ENCODE data around the gene ERCC2.
A peak's percentile ranks its signal among the peaks of the same experiment; 100 is the strongest.

The ERCC2 gene

DNA sequence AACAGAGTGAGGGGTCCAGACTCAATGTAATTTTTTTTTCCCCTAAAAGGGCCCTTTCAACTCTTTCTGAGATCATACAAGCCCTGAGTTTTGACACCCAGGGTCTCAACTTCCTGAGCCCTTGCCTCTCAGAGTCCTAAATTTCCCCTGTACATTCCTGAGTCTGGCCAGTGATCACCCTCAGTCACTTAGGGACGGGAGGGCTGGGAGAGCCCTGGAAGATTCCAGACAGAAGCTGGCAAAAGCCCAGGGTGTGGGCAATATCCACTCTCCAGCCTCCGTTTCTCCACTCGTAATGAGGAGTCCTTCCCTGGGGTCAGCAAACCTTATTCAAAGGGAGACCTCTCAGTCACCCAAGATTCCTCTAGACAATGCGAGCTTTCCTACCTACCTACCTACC lies 32.9 kb upstream of the ERCC2 start:
- ChIA-PET CTCF (interaction anchor here (0.5 to 1.3 kb wide), 8 partner anchors 9 to 364 kb away, joined by 3 to 8 read pairs (median 4); partner anchors contain the start of gene CLASRP), POLR2A (interaction anchor here (0.8 to 2.1 kb wide), 6 partner anchors 12 to 238 kb away, joined by 3 to 9 read pairs (median 6); partner anchors contain the start of gene ERCC1)
- TF ChIP-seq FOXM1 (IDR thresholded peaks at IDR 0.05; ENCODE audit: borderline replicate concordance) (no peak), SUZ12 (IDR thresholded peaks at IDR 0.05) (no peak), TARDBP (IDR thresholded peaks at IDR 0.05) (no peak), ARNT (IDR thresholded peaks at IDR 0.05) (no peak), CTBP1 (IDR thresholded peaks at IDR 0.05; ENCODE audit: borderline replicate concordance) (no peak), HDGF (IDR thresholded peaks at IDR 0.05; ENCODE audit: borderline replicate concordance) (no peak), PKNOX1 (IDR thresholded peaks at IDR 0.05) (no peak), FOXA1 (IDR thresholded peaks at IDR 0.05) (no peak), ZNF384 (IDR thresholded peaks at IDR 0.05) (no peak), NFRKB (IDR thresholded peaks at IDR 0.05) (no peak), ELF4 (IDR thresholded peaks at IDR 0.05) (no peak), L3MBTL2 (conservative IDR thresholded peaks at IDR 0.05) (no peak), BHLHE40 (IDR thresholded peaks at IDR 0.05; ENCODE audit: borderline replicate concordance) (no peak), FOXK2 (IDR thresholded peaks at IDR 0.05) (no peak), SP1 (IDR thresholded peaks at IDR 0.05) (no peak)
- DNase-seq (ENCODE audit: extremely low spot score), result no peak

DNA sequence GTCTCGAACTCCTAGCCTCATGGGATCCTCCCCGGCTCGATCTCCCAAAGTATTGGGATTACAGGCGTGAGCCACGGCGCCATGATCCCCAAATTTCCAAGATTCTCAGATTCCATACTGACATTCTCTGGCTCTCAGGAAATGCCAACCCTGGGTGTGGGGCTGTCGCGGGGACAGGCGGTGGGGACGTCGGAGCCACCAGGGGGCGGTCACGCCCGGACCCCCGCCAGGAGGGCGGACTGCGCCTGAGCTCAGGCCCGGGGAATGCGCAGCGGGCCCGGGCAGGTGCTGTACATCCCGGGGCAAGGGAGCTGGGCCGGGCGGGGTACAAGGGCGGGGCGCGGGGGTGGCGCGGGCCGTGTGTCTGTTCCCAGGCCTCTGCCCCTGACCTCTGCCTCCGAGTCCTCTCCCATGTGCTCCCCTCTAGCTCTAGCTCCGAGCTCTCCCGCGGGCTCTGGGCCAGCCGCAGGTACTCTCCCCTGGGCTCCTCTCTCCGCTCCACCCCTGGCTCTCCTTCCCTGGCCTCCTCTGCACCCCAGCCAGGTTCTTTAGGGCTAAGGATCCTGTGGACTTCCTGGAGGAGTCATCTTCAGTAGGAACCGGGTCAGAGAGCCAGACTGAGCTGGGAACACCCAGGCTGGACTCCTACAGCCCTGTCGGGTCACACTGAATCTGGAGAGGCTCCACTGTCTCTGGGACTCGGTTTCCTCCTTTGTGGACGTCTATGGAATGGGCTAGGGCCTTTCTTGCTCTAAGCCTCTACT lies 32.1 kb upstream of the ERCC2 start:
- ChIA-PET POLR2A (interaction anchor here (0.8 to 1.5 kb wide), 7 partner anchors 22 to 239 kb away, joined by 3 to 9 read pairs (median 3); no protein-coding TSS in a partner anchor), CTCF (interaction anchor here (0.6 to 1.7 kb wide), 14 partner anchors 8 to 364 kb away, joined by 3 to 10 read pairs (median 4); partner anchors contain the start of gene CLASRP)
- DNase-seq (ENCODE audit: extremely low spot score), result peak; percentile 78
- no peak for TF ChIP-seq ZNF384 (IDR thresholded peaks at IDR 0.05)
- TF ChIP-seq LEF1 (IDR thresholded peaks at IDR 0.05; ENCODE audit: borderline replicate concordance), result no peak
- no peak for TF ChIP-seq NFRKB (IDR thresholded peaks at IDR 0.05)

- no peak for DNase-seq (ENCODE audit: extremely low spot score)
- ChIA-PET CTCF (interaction anchor here (0.7 to 1.7 kb wide), 8 partner anchors 11 to 310 kb away, joined by 3 to 10 read pairs (median 4); no protein-coding TSS in a partner anchor), POLR2A (interaction anchor here (1.0 to 1.5 kb wide), 4 partner anchors 23 to 84 kb away, joined by 3 to 9 read pairs (median 4); no protein-coding TSS in a partner anchor)
- TF ChIP-seq TARDBP (IDR thresholded peaks at IDR 0.05), result no peak
- no peak for TF ChIP-seq CTBP1 (IDR thresholded peaks at IDR 0.05; ENCODE audit: borderline replicate concordance)
- TF ChIP-seq ELF4 (IDR thresholded peaks at IDR 0.05), result no peak
- TF ChIP-seq FOXA1 (IDR thresholded peaks at IDR 0.05), result no peak
- TF ChIP-seq SP1 (IDR thresholded peaks at IDR 0.05), result no peak
- no peak for TF ChIP-seq NFRKB (IDR thresholded peaks at IDR 0.05)
- TF ChIP-seq ARNT (IDR thresholded peaks at IDR 0.05), result no peak
- no peak for TF ChIP-seq SUZ12 (IDR thresholded peaks at IDR 0.05)
- TF ChIP-seq FOXM1 (IDR thresholded peaks at IDR 0.05; ENCODE audit: borderline replicate concordance), result no peak
- TF ChIP-seq PKNOX1 (IDR thresholded peaks at IDR 0.05), result no peak
- no peak for TF ChIP-seq L3MBTL2 (conservative IDR thresholded peaks at IDR 0.05)
- TF ChIP-seq HDGF (IDR thresholded peaks at IDR 0.05; ENCODE audit: borderline replicate concordance), result no peak
- no peak for TF ChIP-seq ZNF384 (IDR thresholded peaks at IDR 0.05)
Measured at GRCh38 chr19:45401815-45402214, 31.4 kb upstream of the ERCC2 start.

DNA sequence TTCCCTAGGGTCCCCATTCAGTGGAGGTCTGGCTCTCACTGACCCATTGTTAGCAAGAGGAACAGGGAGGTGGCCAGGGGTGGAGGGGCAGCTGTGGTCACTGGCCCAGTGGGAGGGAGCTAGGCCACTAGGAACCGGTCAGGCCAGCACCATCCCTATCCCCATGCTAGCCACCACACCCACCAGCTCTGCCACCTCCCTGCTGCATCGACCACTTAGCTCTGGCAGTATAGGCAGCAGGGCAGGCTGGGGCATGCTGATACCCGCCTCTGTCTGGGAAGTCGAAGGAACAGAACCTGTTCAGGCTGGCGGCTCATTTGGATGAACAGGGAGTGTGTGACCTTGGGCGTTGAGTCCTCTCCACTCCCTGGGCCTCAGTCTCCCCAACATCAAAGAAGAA lies 29.8 kb upstream of the ERCC2 start:
- ChIA-PET CTCF (no interaction called here), POLR2A (no interaction called here)
- TF ChIP-seq ARNT (IDR thresholded peaks at IDR 0.05), result no peak
- no peak for TF ChIP-seq SUZ12 (IDR thresholded peaks at IDR 0.05)
- TF ChIP-seq ELF4 (IDR thresholded peaks at IDR 0.05), result no peak
- TF ChIP-seq CTBP1 (IDR thresholded peaks at IDR 0.05; ENCODE audit: borderline replicate concordance), result no peak
- TF ChIP-seq BHLHE40 (IDR thresholded peaks at IDR 0.05; ENCODE audit: borderline replicate concordance), result no peak
- TF ChIP-seq LEF1 (IDR thresholded peaks at IDR 0.05; ENCODE audit: borderline replicate concordance), result no peak
- no peak for TF ChIP-seq FOXM1 (IDR thresholded peaks at IDR 0.05; ENCODE audit: borderline replicate concordance)
- TF ChIP-seq FOXK2 (IDR thresholded peaks at IDR 0.05), result no peak
- no peak for TF ChIP-seq TARDBP (IDR thresholded peaks at IDR 0.05)
- TF ChIP-seq ZNF384 (IDR thresholded peaks at IDR 0.05), result no peak
- TF ChIP-seq PKNOX1 (IDR thresholded peaks at IDR 0.05), result no peak
- no peak for TF ChIP-seq HDGF (IDR thresholded peaks at IDR 0.05; ENCODE audit: borderline replicate concordance)
- TF ChIP-seq L3MBTL2 (conservative IDR thresholded peaks at IDR 0.05), result no peak
- TF ChIP-seq FOXA1 (IDR thresholded peaks at IDR 0.05), result no peak
- DNase-seq (ENCODE audit: extremely low spot score), result no peak

- no peak for TF ChIP-seq ELF4 (IDR thresholded peaks at IDR 0.05)
- TF ChIP-seq TARDBP (IDR thresholded peaks at IDR 0.05), result no peak
- TF ChIP-seq ARNT (IDR thresholded peaks at IDR 0.05), result no peak
- TF ChIP-seq BHLHE40 (IDR thresholded peaks at IDR 0.05; ENCODE audit: borderline replicate concordance), result no peak
- TF ChIP-seq FOXA1 (IDR thresholded peaks at IDR 0.05), result no peak
- no peak for TF ChIP-seq FOXM1 (IDR thresholded peaks at IDR 0.05; ENCODE audit: borderline replicate concordance)
- TF ChIP-seq SP1 (IDR thresholded peaks at IDR 0.05), result no peak
- TF ChIP-seq LEF1 (IDR thresholded peaks at IDR 0.05; ENCODE audit: borderline replicate concordance), result no peak
- no peak for TF ChIP-seq L3MBTL2 (conservative IDR thresholded peaks at IDR 0.05)
- TF ChIP-seq PKNOX1 (IDR thresholded peaks at IDR 0.05), result no peak
- TF ChIP-seq ZNF384 (IDR thresholded peaks at IDR 0.05), result no peak
- no peak for TF ChIP-seq HDGF (IDR thresholded peaks at IDR 0.05; ENCODE audit: borderline replicate concordance)
- no peak for TF ChIP-seq NFRKB (IDR thresholded peaks at IDR 0.05)
- no peak for TF ChIP-seq SUZ12 (IDR thresholded peaks at IDR 0.05)
- TF ChIP-seq FOXK2 (IDR thresholded peaks at IDR 0.05), result no peak
- TF ChIP-seq CTBP1 (IDR thresholded peaks at IDR 0.05; ENCODE audit: borderline replicate concordance), result no peak
- ChIA-PET POLR2A (no interaction called here), CTCF (no interaction called here)
- no peak for DNase-seq (ENCODE audit: extremely low spot score)
Measured at GRCh38 chr19:45395821-45396617, 25.6 kb upstream of the ERCC2 start.

All from HEK293T (cell line).